HEK293 (cell line): Measurements from ENCODE around the gene PRKG1.

Experiments
- CTCF ChIA-PET: fragments of 350-600 bp; formaldehyde crosslinking; extraction: SDS; loops from one replicate; lab custom pipeline; 2021; ENCODE audit warnings: antibody characterized with exemption; lab: Yijun Ruan, JAX
- POLR2A ChIA-PET: fragments of 300-600 bp; formaldehyde crosslinking; extraction: SDS; loops from one replicate; lab custom pipeline; 2020; ENCODE audit warnings: antibody characterized with exemption, inconsistent platforms; lab: Yijun Ruan, JAX
- H3K27ac ChIP-seq: fragments of 200-500 bp; sonication (Bioruptor generic); 2 replicates; pipeline ENCODE4 v1.5.1; 2014; ENCODE audit warnings: low read depth, low read length, control low read depth, inconsistent platforms; ENCODE audit errors: extremely low read depth
- H3K36me3 ChIP-seq, 2 experiments: fragments of 200-500 bp in 1 of 2; sonication (Bioruptor generic) in 1 of 2; 1 replicate in 1 of 2; 2 replicates in 1 of 2; pipeline ENCODE4 v1.5.1; 2014 to 2017; ENCODE audit warnings: inconsistent platforms in 2 of 2, low read length in 2 of 2; ENCODE audit not compliant: control insufficient read depth in 2 of 2, insufficient read depth in 1 of 2
- H3K4me1 ChIP-seq: fragments of 200-500 bp; sonication (Bioruptor generic); 2 replicates; pipeline ENCODE4 v1.5.1; 2014; ENCODE audit warnings: mild to moderate bottlenecking, low read length, inconsistent platforms; ENCODE audit not compliant: control insufficient read depth, insufficient read depth
- H3K4me3 ChIP-seq: 2 replicates; pipeline ENCODE4 v1.5.1; 2011; ENCODE audit warnings: low read depth, mild to moderate bottlenecking, control low read depth, low read length, moderate library complexity
- H3K9me3 ChIP-seq: fragments of 200-500 bp; sonication (Bioruptor generic); 2 replicates; pipeline ENCODE4 v1.5.1; 2014; ENCODE audit warnings: low read depth, low read length, inconsistent platforms; ENCODE audit not compliant: control insufficient read depth, insufficient read depth
- HOXD13 ChIP-seq: sonication (generic); formaldehyde crosslinking; IDR thresholded peaks from 2 replicates; pipeline ENCODE4 v1.8.0; 2022; ENCODE audit warnings: missing genetic modification reagents, borderline replicate concordance
- KLF7 ChIP-seq: fragments of 450-650 bp; formaldehyde crosslinking; IDR thresholded peaks from 2 replicates; pipeline ENCODE4 v1.5.1; 2016; ENCODE audit warnings: missing biosample characterization, missing genetic modification characterization, borderline replicate concordance
- PRDM4 ChIP-seq: fragments of 450-650 bp; formaldehyde crosslinking; IDR thresholded peaks from 2 replicates; pipeline ENCODE4 v1.5.1; 2017; ENCODE audit warnings: missing biosample characterization, missing genetic modification characterization
- SETDB1 ChIP-seq: IDR thresholded peaks from one replicate; pipeline ENCODE4 v1.6.1; 2017; ENCODE audit warnings: mild to moderate bottlenecking, low read length, moderate library complexity, mixed read lengths; ENCODE audit not compliant: insufficient read length
- YY2 ChIP-seq: fragments of 450-650 bp; formaldehyde crosslinking; IDR thresholded peaks from 2 replicates; pipeline ENCODE4 v1.5.1; 2016; ENCODE audit warnings: missing biosample characterization, missing genetic modification characterization
- ZBTB17 ChIP-seq: fragments of 450-650 bp; formaldehyde crosslinking; IDR thresholded peaks from 2 replicates; pipeline ENCODE4 v1.5.1; 2016; ENCODE audit warnings: missing biosample characterization, missing genetic modification characterization
- ZBTB48 ChIP-seq: fragments of 450-650 bp; formaldehyde crosslinking; IDR thresholded peaks from 2 replicates; pipeline ENCODE4 v1.5.1; 2016; ENCODE audit warnings: missing biosample characterization, missing genetic modification characterization
- ZBTB49 ChIP-seq: fragments of 450-650 bp; formaldehyde crosslinking; IDR thresholded peaks from 2 replicates; pipeline ENCODE4 v1.5.1; 2016; ENCODE audit warnings: missing biosample characterization, missing genetic modification characterization, low read depth
- ZBTB8A ChIP-seq: fragments of 450-650 bp; formaldehyde crosslinking; IDR thresholded peaks from 2 replicates; pipeline ENCODE4 v1.5.1; 2016; ENCODE audit warnings: missing biosample characterization, missing genetic modification characterization
- ZFP37 ChIP-seq: fragments of 450-650 bp; formaldehyde crosslinking; IDR thresholded peaks from 2 replicates; pipeline ENCODE4 v1.5.1; 2016; ENCODE audit warnings: missing biosample characterization, missing genetic modification characterization
- ZNF174 ChIP-seq: fragments of 450-650 bp; formaldehyde crosslinking; IDR thresholded peaks from 2 replicates; pipeline ENCODE4 v1.5.0; 2017; ENCODE audit warnings: missing biosample characterization, mild to moderate bottlenecking, missing genetic modification characterization
- ZNF248 ChIP-seq: fragments of 450-650 bp; formaldehyde crosslinking; IDR thresholded peaks from 2 replicates; pipeline ENCODE4 v1.5.1; 2017; ENCODE audit warnings: missing biosample characterization, missing genetic modification characterization
- ZNF266 ChIP-seq: fragments of 450-650 bp; formaldehyde crosslinking; IDR thresholded peaks from 2 replicates; pipeline ENCODE4 v1.5.1; 2016; ENCODE audit warnings: missing biosample characterization, missing genetic modification characterization, low read depth
- ZNF292 ChIP-seq: fragments of 450-650 bp; formaldehyde crosslinking; IDR thresholded peaks from 2 replicates; pipeline ENCODE4 v1.5.1; 2016; ENCODE audit warnings: low read depth, missing biosample characterization, missing genetic modification characterization, borderline replicate concordance
- ZNF354C ChIP-seq: fragments of 450-650 bp; formaldehyde crosslinking; IDR thresholded peaks from 2 replicates; pipeline ENCODE4 v1.5.1; 2016; ENCODE audit warnings: missing biosample characterization, missing genetic modification characterization, low read depth, borderline replicate concordance
- ZNF521 ChIP-seq: fragments of 450-650 bp; formaldehyde crosslinking; IDR thresholded peaks from 2 replicates; pipeline ENCODE4 v1.5.1; 2017; ENCODE audit warnings: missing biosample characterization, mild to moderate bottlenecking, missing genetic modification characterization
- ZNF560 ChIP-seq: fragments of 450-650 bp; formaldehyde crosslinking; IDR thresholded peaks from 2 replicates; pipeline ENCODE4 v1.5.1; 2017; ENCODE audit warnings: missing biosample characterization, missing genetic modification characterization, borderline replicate concordance
- ZNF843 ChIP-seq: fragments of 450-650 bp; formaldehyde crosslinking; IDR thresholded peaks from 2 replicates; pipeline ENCODE4 v1.5.1; 2016; ENCODE audit warnings: missing biosample characterization, missing genetic modification characterization
- TF ChIP-seq, protein P1 (sequence below): fragments of 450-650 bp; formaldehyde crosslinking; conservative IDR thresholded peaks from 2 replicates; pipeline ENCODE4 v1.5.1; 2016; ENCODE audit warnings: low read depth, missing biosample characterization, missing genetic modification characterization
- TF ChIP-seq, protein P2 (sequence below): fragments of 450-650 bp; formaldehyde crosslinking; conservative IDR thresholded peaks from 2 replicates; pipeline ENCODE4 v1.5.1; 2016; ENCODE audit warnings: low read depth, missing biosample characterization, missing genetic modification characterization

Gene PRKG1

GRCh38 chr10:51800121-51800520 lies 725.8 kb downstream of the PRKG1 start:
- ChIA-PET CTCF (no interaction called here), POLR2A (no interaction called here)
- H3K9me3 ChIP-seq: no peaks in the 10 kb centered on the region
- no peak overlapping the region for H3K4me3 ChIP-seq
- H3K27ac ChIP-seq: no peak overlapping the region
- TF ChIP-seq ZNF843 (tag by site-specific recombination) (no peak), SETDB1 (no peak), ZFP37 (tag by site-specific recombination) (no peak), ZNF174 (tag by site-specific recombination) (no peak), HOXD13 (CRISPR knock-in tag) (no peak), ZBTB8A (tag by site-specific recombination) (no peak), YY2 (tag by site-specific recombination) (no peak), KLF7 (tag by site-specific recombination) (no peak), ZBTB49 (tag by site-specific recombination) (no peak), ZNF248 (no peak), ZBTB48 (tag by site-specific recombination) (no peak), ZBTB17 (tag by site-specific recombination) (no peak), ZNF292 (tag by site-specific recombination) (no peak), ZNF266 (tag by site-specific recombination) (no peak), ZNF521 (no peak), ZNF354C (tag by site-specific recombination) (no peak), ZNF560 (tag by site-specific recombination) (no peak), PRDM4 (no peak)
- TF ChIP-seq, protein P1, sequence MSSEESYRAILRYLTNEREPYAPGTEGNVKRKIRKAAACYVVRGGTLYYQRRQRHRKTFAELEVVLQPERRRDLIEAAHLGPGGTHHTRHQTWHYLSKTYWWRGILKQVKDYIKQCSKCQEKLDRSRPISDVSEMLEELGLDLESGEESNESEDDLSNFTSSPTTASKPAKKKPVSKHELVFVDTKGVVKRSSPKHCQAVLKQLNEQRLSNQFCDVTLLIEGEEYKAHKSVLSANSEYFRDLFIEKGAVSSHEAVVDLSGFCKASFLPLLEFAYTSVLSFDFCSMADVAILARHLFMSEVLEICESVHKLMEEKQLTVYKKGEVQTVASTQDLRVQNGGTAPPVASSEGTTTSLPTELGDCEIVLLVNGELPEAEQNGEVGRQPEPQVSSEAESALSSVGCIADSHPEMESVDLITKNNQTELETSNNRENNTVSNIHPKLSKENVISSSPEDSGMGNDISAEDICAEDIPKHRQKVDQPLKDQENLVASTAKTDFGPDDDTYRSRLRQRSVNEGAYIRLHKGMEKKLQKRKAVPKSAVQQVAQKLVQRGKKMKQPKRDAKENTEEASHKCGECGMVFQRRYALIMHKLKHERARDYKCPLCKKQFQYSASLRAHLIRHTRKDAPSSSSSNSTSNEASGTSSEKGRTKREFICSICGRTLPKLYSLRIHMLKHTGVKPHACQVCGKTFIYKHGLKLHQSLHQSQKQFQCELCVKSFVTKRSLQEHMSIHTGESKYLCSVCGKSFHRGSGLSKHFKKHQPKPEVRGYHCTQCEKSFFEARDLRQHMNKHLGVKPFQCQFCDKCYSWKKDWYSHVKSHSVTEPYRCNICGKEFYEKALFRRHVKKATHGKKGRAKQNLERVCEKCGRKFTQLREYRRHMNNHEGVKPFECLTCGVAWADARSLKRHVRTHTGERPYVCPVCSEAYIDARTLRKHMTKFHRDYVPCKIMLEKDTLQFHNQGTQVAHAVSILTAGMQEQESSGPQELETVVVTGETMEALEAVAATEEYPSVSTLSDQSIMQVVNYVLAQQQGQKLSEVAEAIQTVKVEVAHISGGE (tag by site-specific recombination): no peak
- TF ChIP-seq, protein P2, sequence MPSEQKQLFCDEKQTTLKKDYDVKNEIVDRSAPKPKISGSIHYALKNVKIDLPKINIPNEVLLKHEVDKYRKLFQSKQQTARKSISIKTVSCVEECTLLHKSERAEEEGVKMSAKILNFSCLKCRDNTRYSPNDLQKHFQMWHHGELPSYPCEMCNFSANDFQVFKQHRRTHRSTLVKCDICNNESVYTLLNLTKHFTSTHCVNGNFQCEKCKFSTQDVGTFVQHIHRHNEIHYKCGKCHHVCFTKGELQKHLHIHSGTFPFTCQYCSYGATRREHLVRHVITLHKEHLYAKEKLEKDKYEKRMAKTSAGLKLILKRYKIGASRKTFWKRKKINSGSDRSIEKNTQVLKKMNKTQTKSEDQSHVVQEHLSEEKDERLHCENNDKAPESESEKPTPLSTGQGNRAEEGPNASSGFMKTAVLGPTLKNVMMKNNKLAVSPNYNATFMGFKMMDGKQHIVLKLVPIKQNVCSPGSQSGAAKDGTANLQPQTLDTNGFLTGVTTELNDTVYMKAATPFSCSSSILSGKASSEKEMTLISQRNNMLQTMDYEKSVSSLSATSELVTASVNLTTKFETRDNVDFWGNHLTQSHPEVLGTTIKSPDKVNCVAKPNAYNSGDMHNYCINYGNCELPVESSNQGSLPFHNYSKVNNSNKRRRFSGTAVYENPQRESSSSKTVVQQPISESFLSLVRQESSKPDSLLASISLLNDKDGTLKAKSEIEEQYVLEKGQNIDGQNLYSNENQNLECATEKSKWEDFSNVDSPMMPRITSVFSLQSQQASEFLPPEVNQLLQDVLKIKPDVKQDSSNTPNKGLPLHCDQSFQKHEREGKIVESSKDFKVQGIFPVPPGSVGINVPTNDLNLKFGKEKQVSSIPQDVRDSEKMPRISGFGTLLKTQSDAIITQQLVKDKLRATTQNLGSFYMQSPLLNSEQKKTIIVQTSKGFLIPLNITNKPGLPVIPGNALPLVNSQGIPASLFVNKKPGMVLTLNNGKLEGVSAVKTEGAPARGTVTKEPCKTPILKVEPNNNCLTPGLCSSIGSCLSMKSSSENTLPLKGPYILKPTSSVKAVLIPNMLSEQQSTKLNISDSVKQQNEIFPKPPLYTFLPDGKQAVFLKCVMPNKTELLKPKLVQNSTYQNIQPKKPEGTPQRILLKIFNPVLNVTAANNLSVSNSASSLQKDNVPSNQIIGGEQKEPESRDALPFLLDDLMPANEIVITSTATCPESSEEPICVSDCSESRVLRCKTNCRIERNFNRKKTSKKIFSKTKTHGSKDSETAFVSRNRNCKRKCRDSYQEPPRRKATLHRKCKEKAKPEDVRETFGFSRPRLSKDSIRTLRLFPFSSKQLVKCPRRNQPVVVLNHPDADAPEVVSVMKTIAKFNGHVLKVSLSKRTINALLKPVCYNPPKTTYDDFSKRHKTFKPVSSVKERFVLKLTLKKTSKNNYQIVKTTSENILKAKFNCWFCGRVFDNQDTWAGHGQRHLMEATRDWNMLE (tag by site-specific recombination): no peak
- no peaks in the 10 kb centered on the region for H3K36me3 ChIP-seq
- no peaks in the 10 kb centered on the region for H3K4me1 ChIP-seq
